Vagina (tissue), 2 donors: Measurements from ENCODE around the gene AVPR1B.

Experiments
- POLR2A ChIP-seq, 2 donors: fragments of 450-650 bp; IDR thresholded peaks; one replicate each; pipeline ENCODE4 v1.6.1; 2017; ENCODE audit warnings: antibody characterized with exemption in 2 of 2, mild to moderate bottlenecking in 2 of 2, moderate library complexity in 2 of 2
- POLR2AphosphoS5 ChIP-seq, 2 donors: sonication (generic); formaldehyde crosslinking; IDR thresholded peaks; one replicate each; pipeline ENCODE4 v1.9.0; 2017; ENCODE audit warnings: antibody characterized with exemption in 2 of 2, mild to moderate bottlenecking in 2 of 2, low read depth in 1 of 2; ENCODE audit not compliant: insufficient read depth in 1 of 2
- TF ChIP-seq, protein P1 (sequence below), 3 experiments: fragments of 450-650 bp in 2 of 3; fragments of 200-600 bp in 1 of 3; sonication (generic) in 1 of 3; IDR thresholded peaks; one replicate each; pipeline ENCODE4 v1.5.1; 2017 to 2019; ENCODE audit warnings: antibody characterized with exemption in 3 of 3, mild to moderate bottlenecking in 2 of 3, moderate library complexity in 2 of 3

DNA sequence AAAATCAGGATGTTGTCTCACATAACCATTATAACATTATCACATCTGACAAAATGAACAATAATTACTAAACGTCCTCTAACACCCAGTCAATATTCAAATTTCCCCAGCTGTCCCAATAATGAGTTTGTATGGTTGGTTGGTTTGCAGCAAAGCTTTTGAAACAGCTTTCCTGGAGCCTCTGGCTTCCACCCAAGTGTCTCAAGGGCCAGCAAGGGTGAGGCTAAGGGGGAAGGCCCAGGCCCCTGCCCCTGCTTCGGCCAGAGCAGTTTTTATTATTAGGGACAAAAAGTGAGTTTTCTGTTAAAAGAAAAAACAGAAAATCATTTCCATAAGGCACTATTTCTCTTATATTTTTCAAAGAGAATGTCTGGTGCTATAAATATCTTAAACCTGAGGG lies 19.1 kb upstream of the AVPR1B start:
- TF ChIP-seq POLR2A (IDR thresholded peaks at IDR 0.05) (no peak), POLR2AphosphoS5 (IDR thresholded peaks at IDR 0.05; ENCODE audit: insufficient read depth in 1 of 2, low read depth in 1 of 2) (no peak)
- TF ChIP-seq, protein P1, sequence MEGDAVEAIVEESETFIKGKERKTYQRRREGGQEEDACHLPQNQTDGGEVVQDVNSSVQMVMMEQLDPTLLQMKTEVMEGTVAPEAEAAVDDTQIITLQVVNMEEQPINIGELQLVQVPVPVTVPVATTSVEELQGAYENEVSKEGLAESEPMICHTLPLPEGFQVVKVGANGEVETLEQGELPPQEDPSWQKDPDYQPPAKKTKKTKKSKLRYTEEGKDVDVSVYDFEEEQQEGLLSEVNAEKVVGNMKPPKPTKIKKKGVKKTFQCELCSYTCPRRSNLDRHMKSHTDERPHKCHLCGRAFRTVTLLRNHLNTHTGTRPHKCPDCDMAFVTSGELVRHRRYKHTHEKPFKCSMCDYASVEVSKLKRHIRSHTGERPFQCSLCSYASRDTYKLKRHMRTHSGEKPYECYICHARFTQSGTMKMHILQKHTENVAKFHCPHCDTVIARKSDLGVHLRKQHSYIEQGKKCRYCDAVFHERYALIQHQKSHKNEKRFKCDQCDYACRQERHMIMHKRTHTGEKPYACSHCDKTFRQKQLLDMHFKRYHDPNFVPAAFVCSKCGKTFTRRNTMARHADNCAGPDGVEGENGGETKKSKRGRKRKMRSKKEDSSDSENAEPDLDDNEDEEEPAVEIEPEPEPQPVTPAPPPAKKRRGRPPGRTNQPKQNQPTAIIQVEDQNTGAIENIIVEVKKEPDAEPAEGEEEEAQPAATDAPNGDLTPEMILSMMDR (IDR thresholded peaks at IDR 0.05) = no peak
